Neural cell (in vitro differentiated cells): ENCODE data around the gene PIGA. TPM values are rescaled to one million over a fixed set of nuclear protein-coding genes. Genes with fewer than 3 reads are reported as not detected.
"Not testable (repeated sequence)": the region's sequence is repeated elsewhere in the genome, so short reads cannot be mapped to it uniquely, and the experiment has no call there.

Experiments
- H2AFZ ChIP-seq: fragments of 200-600, 300-800 bp; sonication (generic), shearing (Covaris generic); 2 replicates; pipeline ENCODE4 v1.6.0; 2014; ENCODE audit warnings: low read depth, mild to moderate bottlenecking, antibody characterized with exemption, low read length, moderate library complexity
- H3F3A ChIP-seq: fragments of 200-600 bp; shearing (Covaris generic); 2 replicates; pipeline ENCODE4 v1.6.1; 2016; ENCODE audit warnings: mild to moderate bottlenecking, moderate library complexity, mixed read lengths, antibody characterized with exemption, low read length; ENCODE audit not compliant: insufficient read depth, poor library complexity, severe bottlenecking
- H3K27ac ChIP-seq: fragments of 200-600, 300-800 bp; sonication (generic), shearing (Covaris generic); 2 replicates; pipeline ENCODE4 v1.5.1; 2014; ENCODE audit warnings: mild to moderate bottlenecking, low read length, moderate library complexity
- H3K27me3 ChIP-seq: fragments of 300-800, 200-600 bp; sonication (generic), shearing (Covaris generic); 2 replicates; pipeline ENCODE4 v1.6.0; 2014; ENCODE audit warnings: mild to moderate bottlenecking, low read depth, low read length, moderate library complexity; ENCODE audit not compliant: insufficient read depth
- H3K36me3 ChIP-seq: fragments of 300-800, 200-600 bp; sonication (generic), shearing (Covaris generic); 2 replicates; pipeline ENCODE4 v1.5.1; 2014; ENCODE audit warnings: mild to moderate bottlenecking, antibody characterized with exemption, low read length, moderate library complexity; ENCODE audit not compliant: insufficient read depth
- H3K4me2 ChIP-seq: fragments of 300-800, 200-600 bp; sonication (generic), shearing (Covaris generic); 2 replicates; pipeline ENCODE4 v1.6.0; 2014; ENCODE audit warnings: mild to moderate bottlenecking, low read length
- H3K4me3 ChIP-seq: fragments of 300-800, 200-600 bp; sonication (generic), shearing (Covaris generic); 2 replicates; pipeline ENCODE4 v1.5.1; 2014; ENCODE audit warnings: mild to moderate bottlenecking, low read length, moderate library complexity
- H3K79me2 ChIP-seq: fragments of 200-600 bp; shearing (Covaris generic); replicated peaks from 2 replicates; pipeline ENCODE4 v1.6.0; 2014; ENCODE audit warnings: mild to moderate bottlenecking, low read length, moderate library complexity; ENCODE audit not compliant: insufficient read depth
- H3K9ac ChIP-seq: fragments of 300-800, 200-600 bp; sonication (generic), shearing (Covaris generic); 2 replicates; pipeline ENCODE4 v1.6.1; 2016; ENCODE audit warnings: mild to moderate bottlenecking, low read length, mixed read lengths
- H3K9me2 ChIP-seq: fragments of 200-600 bp; shearing (Covaris generic); 2 replicates; pipeline ENCODE4 v1.6.1; 2016; ENCODE audit warnings: mild to moderate bottlenecking, low read length, mixed read lengths; ENCODE audit not compliant: insufficient read depth
- H3K9me3 ChIP-seq: fragments of 200-600, 300-800 bp; sonication (generic), shearing (Covaris generic); 2 replicates; pipeline ENCODE4 v1.6.1; 2016; ENCODE audit warnings: mild to moderate bottlenecking, mixed run types, low read length, moderate library complexity, mixed read lengths
- H4K20me1 ChIP-seq: fragments of 200-600 bp; shearing (Covaris generic); 2 replicates; pipeline ENCODE4 v1.6.1; 2016; ENCODE audit warnings: mild to moderate bottlenecking, mixed run types; ENCODE audit not compliant: insufficient read depth
- EP300 ChIP-seq: fragments of 450-650 bp; conservative IDR thresholded peaks from 2 replicates; pipeline ENCODE4 v1.6.1; 2014; ENCODE audit warnings: antibody characterized with exemption, mild to moderate bottlenecking, moderate library complexity; ENCODE audit not compliant: poor library complexity, severe bottlenecking
- EZH2 ChIP-seq: fragments of 200-600, 300-800 bp; shearing (Covaris generic), sonication (generic); IDR thresholded peaks from 2 replicates; pipeline ENCODE4 v1.6.1; 2014; ENCODE audit warnings: antibody characterized with exemption, low read length, borderline replicate concordance, mild to moderate bottlenecking; ENCODE audit not compliant: insufficient read depth, poor library complexity, severe bottlenecking
- MXI1 ChIP-seq: fragments of 450-650 bp; conservative IDR thresholded peaks from 2 replicates; pipeline ENCODE4 v1.6.1; 2014; ENCODE audit warnings: antibody characterized with exemption, mild to moderate bottlenecking; ENCODE audit not compliant: poor library complexity, severe bottlenecking
- POLR2AphosphoS5 ChIP-seq: IDR thresholded peaks from 2 replicates; pipeline ENCODE4 v1.6.1; 2012
- RAD21 ChIP-seq: fragments of 450-650 bp; conservative IDR thresholded peaks from 2 replicates; pipeline ENCODE4 v1.6.1; 2014; ENCODE audit warnings: antibody characterized with exemption, mild to moderate bottlenecking, moderate library complexity
- SMC3 ChIP-seq: fragments of 450-650 bp; conservative IDR thresholded peaks from 2 replicates; pipeline ENCODE4 v1.6.1; 2014; ENCODE audit warnings: antibody characterized with exemption, mild to moderate bottlenecking, moderate library complexity; ENCODE audit not compliant: poor library complexity
- TAF1 ChIP-seq: IDR thresholded peaks from 2 replicates; pipeline ENCODE4 v1.6.1; 2012; ENCODE audit warnings: low read depth
- polyA plus RNA-seq: library from polyadenylated mRNA; depleted of rRNA; stranded (reverse); fragments of >200 nt; gene quantifications from 2 replicates; pipeline ENCODE4 v1.2.3, GENCODE V29; 2014
- TF ChIP-seq, protein P1 (sequence below): IDR thresholded peaks from 2 replicates; pipeline ENCODE4 v1.6.1; 2012; ENCODE audit warnings: borderline replicate concordance
- TF ChIP-seq, protein P2 (sequence below): fragments of 450-650 bp; IDR thresholded peaks from 2 replicates; pipeline ENCODE4 v1.5.1; 2014; ENCODE audit warnings: antibody characterized with exemption, mild to moderate bottlenecking, moderate library complexity; ENCODE audit not compliant: poor library complexity, severe bottlenecking

PIGA gene
- polyA plus RNA-seq, 1 donor from 2014 or later, result 17.5 TPM

GRCh38 chrX:15310117-15310516, 25.2 kb downstream of the PIGA start:
- TF ChIP-seq MXI1, result no peak
- TF ChIP-seq EP300, result no peak
- TF ChIP-seq TAF1, result no peak
- TF ChIP-seq POLR2AphosphoS5, result no peak
- no peak for TF ChIP-seq EZH2
- TF ChIP-seq, protein P1, sequence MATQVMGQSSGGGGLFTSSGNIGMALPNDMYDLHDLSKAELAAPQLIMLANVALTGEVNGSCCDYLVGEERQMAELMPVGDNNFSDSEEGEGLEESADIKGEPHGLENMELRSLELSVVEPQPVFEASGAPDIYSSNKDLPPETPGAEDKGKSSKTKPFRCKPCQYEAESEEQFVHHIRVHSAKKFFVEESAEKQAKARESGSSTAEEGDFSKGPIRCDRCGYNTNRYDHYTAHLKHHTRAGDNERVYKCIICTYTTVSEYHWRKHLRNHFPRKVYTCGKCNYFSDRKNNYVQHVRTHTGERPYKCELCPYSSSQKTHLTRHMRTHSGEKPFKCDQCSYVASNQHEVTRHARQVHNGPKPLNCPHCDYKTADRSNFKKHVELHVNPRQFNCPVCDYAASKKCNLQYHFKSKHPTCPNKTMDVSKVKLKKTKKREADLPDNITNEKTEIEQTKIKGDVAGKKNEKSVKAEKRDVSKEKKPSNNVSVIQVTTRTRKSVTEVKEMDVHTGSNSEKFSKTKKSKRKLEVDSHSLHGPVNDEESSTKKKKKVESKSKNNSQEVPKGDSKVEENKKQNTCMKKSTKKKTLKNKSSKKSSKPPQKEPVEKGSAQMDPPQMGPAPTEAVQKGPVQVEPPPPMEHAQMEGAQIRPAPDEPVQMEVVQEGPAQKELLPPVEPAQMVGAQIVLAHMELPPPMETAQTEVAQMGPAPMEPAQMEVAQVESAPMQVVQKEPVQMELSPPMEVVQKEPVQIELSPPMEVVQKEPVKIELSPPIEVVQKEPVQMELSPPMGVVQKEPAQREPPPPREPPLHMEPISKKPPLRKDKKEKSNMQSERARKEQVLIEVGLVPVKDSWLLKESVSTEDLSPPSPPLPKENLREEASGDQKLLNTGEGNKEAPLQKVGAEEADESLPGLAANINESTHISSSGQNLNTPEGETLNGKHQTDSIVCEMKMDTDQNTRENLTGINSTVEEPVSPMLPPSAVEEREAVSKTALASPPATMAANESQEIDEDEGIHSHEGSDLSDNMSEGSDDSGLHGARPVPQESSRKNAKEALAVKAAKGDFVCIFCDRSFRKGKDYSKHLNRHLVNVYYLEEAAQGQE, result no peak
- TF ChIP-seq RAD21, result no peak
- TF ChIP-seq, protein P2, sequence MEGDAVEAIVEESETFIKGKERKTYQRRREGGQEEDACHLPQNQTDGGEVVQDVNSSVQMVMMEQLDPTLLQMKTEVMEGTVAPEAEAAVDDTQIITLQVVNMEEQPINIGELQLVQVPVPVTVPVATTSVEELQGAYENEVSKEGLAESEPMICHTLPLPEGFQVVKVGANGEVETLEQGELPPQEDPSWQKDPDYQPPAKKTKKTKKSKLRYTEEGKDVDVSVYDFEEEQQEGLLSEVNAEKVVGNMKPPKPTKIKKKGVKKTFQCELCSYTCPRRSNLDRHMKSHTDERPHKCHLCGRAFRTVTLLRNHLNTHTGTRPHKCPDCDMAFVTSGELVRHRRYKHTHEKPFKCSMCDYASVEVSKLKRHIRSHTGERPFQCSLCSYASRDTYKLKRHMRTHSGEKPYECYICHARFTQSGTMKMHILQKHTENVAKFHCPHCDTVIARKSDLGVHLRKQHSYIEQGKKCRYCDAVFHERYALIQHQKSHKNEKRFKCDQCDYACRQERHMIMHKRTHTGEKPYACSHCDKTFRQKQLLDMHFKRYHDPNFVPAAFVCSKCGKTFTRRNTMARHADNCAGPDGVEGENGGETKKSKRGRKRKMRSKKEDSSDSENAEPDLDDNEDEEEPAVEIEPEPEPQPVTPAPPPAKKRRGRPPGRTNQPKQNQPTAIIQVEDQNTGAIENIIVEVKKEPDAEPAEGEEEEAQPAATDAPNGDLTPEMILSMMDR, result no peak
- no peak for TF ChIP-seq SMC3
- Histone ChIP-seq H3K27me3 (no peaks in the 10 kb centered on the region), H3K4me3 (no peak overlapping the region), H4K20me1 (no peaks in the 10 kb centered on the region), H3K9me3 (no peaks in the 10 kb centered on the region), H3K79me2 (no peaks in the 10 kb centered on the region), H3K36me3 (no peaks in the 10 kb centered on the region), H3K4me2 (no peak overlapping the region), H3K9ac (no peak overlapping the region), H3K9me2 (no peaks in the 10 kb centered on the region), H3F3A (no peaks in the 10 kb centered on the region), H2AFZ (no peak overlapping the region), H3K27ac (no peak overlapping the region)

- not testable (repeated sequence) for H3K79me2 ChIP-seq, H3K4me3 ChIP-seq, H3K9me2 ChIP-seq, H4K20me1 ChIP-seq, H3K4me2 ChIP-seq, H2AFZ ChIP-seq, H3K9me3 ChIP-seq, H3K36me3 ChIP-seq, H3K9ac ChIP-seq, H3K27me3 ChIP-seq, H3K27ac ChIP-seq, H3F3A ChIP-seq
Observed at GRCh38 chrX:15305899-15306298, 29.4 kb downstream of the PIGA start.

DNA sequence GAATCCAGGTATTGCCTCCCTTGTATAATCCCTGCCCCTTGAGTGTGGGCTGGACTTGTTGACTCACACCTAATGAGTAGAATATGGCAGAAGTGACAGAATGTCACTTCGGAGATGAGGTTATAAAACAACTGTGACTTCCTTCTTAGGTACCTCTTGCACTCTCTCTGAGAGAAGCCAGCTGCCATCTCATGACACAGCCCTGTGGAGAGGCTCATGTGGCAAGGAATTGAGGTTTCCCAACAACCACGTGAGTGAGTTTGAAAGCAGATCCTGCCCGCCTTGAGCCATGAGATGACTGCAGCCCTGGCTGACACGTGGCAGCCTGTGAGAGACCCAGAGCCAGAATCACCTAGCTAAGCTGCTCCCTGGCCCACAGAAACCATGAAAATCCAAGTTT, 33.4 kb downstream of the PIGA start:
- no peaks in the 10 kb centered on the region for H3K9me2 ChIP-seq
- H2AFZ ChIP-seq, result no peak overlapping the region
- no peak overlapping the region for H3K27ac ChIP-seq
- H3K4me2 ChIP-seq, result no peak overlapping the region
- H3K4me3 ChIP-seq, result no peak overlapping the region
- no peaks in the 10 kb centered on the region for H3F3A ChIP-seq
- H3K9ac ChIP-seq, result no peak overlapping the region
- no peaks in the 10 kb centered on the region for H3K79me2 ChIP-seq
- H3K27me3 ChIP-seq, result no peaks in the 10 kb centered on the region
- no peaks in the 10 kb centered on the region for H3K9me3 ChIP-seq
- TF ChIP-seq EP300, result no peak
- TF ChIP-seq POLR2AphosphoS5, result no peak
- TF ChIP-seq SMC3, result no peak
- no peak for TF ChIP-seq MXI1
- TF ChIP-seq, protein P1, result no peak
- TF ChIP-seq EZH2, result no peak
- TF ChIP-seq TAF1, result no peak
- TF ChIP-seq, protein P2, result no peak
- TF ChIP-seq RAD21, result no peak
- H4K20me1 ChIP-seq, result no peaks in the 10 kb centered on the region
- no peaks in the 10 kb centered on the region for H3K36me3 ChIP-seq
